Fibroblast of peridontal ligament (primary cell): ENCODE data around the gene CASKIN2.

Experiments
- DNase-seq: peaks from one replicate; pipeline ENCODE4 v3.0.0-alpha.2; 2010; ENCODE audit errors: extremely low read depth

The CASKIN2 gene

GRCh38 chr17:75515496-75516254 lies at the start of gene CASKIN2:
TSS of gene CASKIN2 (minus strand) at chr17:75515537. CDS start at chr17:75513804, 1,733 bp downstream.
- peak; percentile 81 for DNase-seq

- DNase-seq, result no peak
Observed at GRCh38 chr17:75565066-75565465, 49.7 kb upstream of the CASKIN2 start.

- no peak for DNase-seq
Observed at GRCh38 chr17:75564195-75564594, 48.9 kb upstream of the CASKIN2 start.

- DNase-seq, result no peak
Observed at GRCh38 chr17:75563063-75563758, 47.9 kb upstream of the CASKIN2 start.

GRCh38 chr17:75561927-75562603 lies 46.7 kb upstream of the CASKIN2 start:
- DNase-seq, result peak; percentile 55

- DNase-seq, result no peak
Observed at GRCh38 chr17:75559958-75560533, 44.7 kb upstream of the CASKIN2 start.

GRCh38 chr17:75558666-75559530 lies 43.6 kb upstream of the CASKIN2 start:
- no peak for DNase-seq

GRCh38 chr17:75557852-75558665 lies 42.7 kb upstream of the CASKIN2 start:
- no peak for DNase-seq

- DNase-seq, result peak; percentile 9
Observed at GRCh38 chr17:75557075-75557851, 41.9 kb upstream of the CASKIN2 start.

- no peak for DNase-seq
Observed at GRCh38 chr17:75555679-75556153, 40.4 kb upstream of the CASKIN2 start.

- DNase-seq, result no peak
Observed at GRCh38 chr17:75553295-75554110, 38.2 kb upstream of the CASKIN2 start.

- DNase-seq, result no peak
Observed at GRCh38 chr17:75552425-75553294, 37.3 kb upstream of the CASKIN2 start.

- no peak for DNase-seq
Observed at GRCh38 chr17:75551266-75551665, 35.9 kb upstream of the CASKIN2 start.

- no peak for DNase-seq
Observed at GRCh38 chr17:75550139-75550465, 34.8 kb upstream of the CASKIN2 start.

GRCh38 chr17:75549246-75550138 lies 34.2 kb upstream of the CASKIN2 start:
- DNase-seq, result no peak

GRCh38 chr17:75548813-75549212 lies 33.5 kb upstream of the CASKIN2 start:
- no peak for DNase-seq

GRCh38 chr17:75547091-75547490 lies 31.8 kb upstream of the CASKIN2 start:
- no peak for DNase-seq
